CD4-positive, CD25-positive, alpha-beta regulatory T cell (primary cell): ENCODE results near the gene RBM34. TPM values are rescaled to one million over a fixed set of nuclear protein-coding genes. Genes with fewer than 3 reads are reported as not detected.
"Not testable (repeated sequence)": the region's sequence is repeated elsewhere in the genome, so short reads cannot be mapped to it uniquely, and the experiment has no call there.

Source experiments
- ATAC-seq, 2 donors: fragments of 150-1000 bp; cut with Tn5 transposase; one replicate each; pipeline ENCODE4 v1.10.0; 2021; ENCODE audit warnings: low read depth in 2 of 2, moderate number of reproducible peaks in 2 of 2, moderate library complexity in 1 of 2
- DNase-seq, 3 donors: peaks; one replicate each; pipeline versions ENCODE4 v3.0.0 to v3.0.0-alpha.2; 2012 to 2022; ENCODE audit warnings: mixed read lengths in 1 of 3
- H3K27ac ChIP-seq: one replicate; pipeline ENCODE4 v1.7.0; 2013; ENCODE audit warnings: mild to moderate bottlenecking, low read length; ENCODE audit not compliant: insufficient read depth, poor library complexity, severe bottlenecking
- H3K27me3 ChIP-seq: one replicate; pipeline ENCODE4 v1.7.0; 2013; ENCODE audit warnings: low read length; ENCODE audit not compliant: control insufficient read depth, insufficient read depth
- H3K36me3 ChIP-seq: one replicate; pipeline ENCODE4 v1.7.0; 2013; ENCODE audit warnings: mild to moderate bottlenecking, low read length, moderate library complexity; ENCODE audit not compliant: control insufficient read depth, insufficient read depth
- H3K4me1 ChIP-seq: 2 replicates; pipeline ENCODE4 v1.7.0; 2013; ENCODE audit warnings: mild to moderate bottlenecking, low read length; ENCODE audit not compliant: insufficient read depth, control insufficient read depth, poor library complexity, severe bottlenecking
- H3K4me3 ChIP-seq: one replicate; pipeline ENCODE4 v1.7.0; 2013; ENCODE audit warnings: low read depth, mild to moderate bottlenecking, low read length, moderate library complexity
- H3K9me3 ChIP-seq, 2 experiments: 1 replicate in 1 of 2; 2 replicates in 1 of 2; pipeline ENCODE4 v1.7.0; 2013; ENCODE audit warnings: low read length in 2 of 2, mild to moderate bottlenecking in 1 of 2, moderate library complexity in 1 of 2; ENCODE audit not compliant: control insufficient read depth in 2 of 2
- H3K27ac Mint-ChIP-seq, 3 donors: one replicate each; pipeline ENCODE4 v1.8.0; 2020 to 2022; ENCODE audit warnings: mild to moderate bottlenecking in 3 of 3, mixed read lengths in 3 of 3, moderate library complexity in 2 of 3
- H3K27me3 Mint-ChIP-seq: one replicate; pipeline ENCODE4 v1.8.0; 2022; ENCODE audit warnings: mild to moderate bottlenecking, mixed read lengths
- H3K36me3 Mint-ChIP-seq: one replicate; pipeline ENCODE4 v1.8.0; 2020; ENCODE audit warnings: mixed read lengths
- H3K4me1 Mint-ChIP-seq, 4 donors: one replicate each; pipeline ENCODE4 v1.8.0; 2020 to 2022; ENCODE audit warnings: mixed read lengths in 4 of 4, mild to moderate bottlenecking in 1 of 4
- H3K4me3 Mint-ChIP-seq, 4 donors: one replicate each; pipeline ENCODE4 v1.8.0; 2020 to 2022; ENCODE audit warnings: mild to moderate bottlenecking in 4 of 4, mixed read lengths in 4 of 4, moderate library complexity in 3 of 4
- H3K9me3 Mint-ChIP-seq, 7 donors: one replicate each; pipeline ENCODE4 v1.8.0; 2020 to 2022; ENCODE audit warnings: mixed read lengths in 7 of 7, mild to moderate bottlenecking in 3 of 7, moderate library complexity in 2 of 7
- polyA plus RNA-seq, 4 donors: library from polyadenylated mRNA; unstranded; fragments of 300-500 nt; fragmentation: Illumina TruSeq; gene quantifications; one replicate each; pipeline ENCODE4 v1.2.3, GENCODE V29; 2021
- total RNA-seq: library from RNA; stranded (reverse); gene quantifications from one replicate; pipeline ENCODE4 v1.2.3, GENCODE V29; 2022

RBM34 gene
- total and polyA plus RNA-seq, 5 donors from 2014 or later: 68.9 to 175 (median 70.6) TPM

GRCh38 chr1:235095938-235096562, 65.0 kb downstream of the RBM34 start:
- Mint-ChIP-seq H3K9me3 (no peaks in the 10 kb centered on the region), H3K4me3 (no peak overlapping the region), H3K27ac (peak overlapping the region in 2 of 3 donors; percentile 16 to 54), H3K4me1 (peaks cover 5 to 9% (median 6%) of the 10 kb centered on the region in 4 donors), H3K27me3 (peaks cover 8% of the 10 kb centered on the region), H3K36me3 (no peaks in the 10 kb centered on the region)
- H3K27me3 ChIP-seq: peaks cover 1% of the 10 kb centered on the region
- H3K27ac ChIP-seq: no peak overlapping the region
- no peaks in the 10 kb centered on the region for H3K9me3 ChIP-seq
- no peaks in the 10 kb centered on the region for H3K36me3 ChIP-seq
- no peak overlapping the region for H3K4me3 ChIP-seq
- DNase-seq (no peak), ATAC-seq (no peak)
- H3K4me1 ChIP-seq: peaks cover 6% of the 10 kb centered on the region

GRCh38 chr1:235093696-235094592, 67.1 kb downstream of the RBM34 start:
- peaks cover 6% of the 10 kb centered on the region for H3K4me1 ChIP-seq
- H3K9me3 ChIP-seq: no peaks in the 10 kb centered on the region
- H3K27me3 Mint-ChIP-seq: peaks cover 13% of the 10 kb centered on the region
- no peak overlapping the region for H3K4me3 Mint-ChIP-seq
- H3K9me3 Mint-ChIP-seq: no peaks in the 10 kb centered on the region
- peak overlapping the region in 1 of 3 donors; percentile 97 for H3K27ac Mint-ChIP-seq
- no peak overlapping the region for H3K27ac ChIP-seq
- DNase-seq (peak; percentile 65 to 84 (median 81)), ATAC-seq (peak; percentile 93 to 95)
- H3K27me3 ChIP-seq: peaks cover 1% of the 10 kb centered on the region
- no peaks in the 10 kb centered on the region for H3K36me3 Mint-ChIP-seq
- peaks cover 5 to 8% (median 6%) of the 10 kb centered on the region in 4 donors for H3K4me1 Mint-ChIP-seq
- H3K4me3 ChIP-seq: no peak overlapping the region
- H3K36me3 ChIP-seq: no peaks in the 10 kb centered on the region

- H3K36me3 Mint-ChIP-seq: no peaks in the 10 kb centered on the region
- Histone ChIP-seq H3K4me3 (no peak overlapping the region), H3K36me3 (no peaks in the 10 kb centered on the region), H3K9me3 (no peaks in the 10 kb centered on the region), H3K27me3 (peaks cover 1% of the 10 kb centered on the region), H3K4me1 (peaks cover 6% of the 10 kb centered on the region), H3K27ac (no peak overlapping the region)
- no peaks in the 10 kb centered on the region for H3K9me3 Mint-ChIP-seq
- peak overlapping the region in 1 of 4 donors; percentile 43 for H3K4me3 Mint-ChIP-seq
- DNase-seq: no peak
- ATAC-seq: no peak
- H3K27ac Mint-ChIP-seq: no peak overlapping the region
- peaks cover 13% of the 10 kb centered on the region for H3K27me3 Mint-ChIP-seq
- peaks cover 5 to 8% (median 6%) of the 10 kb centered on the region in 4 donors for H3K4me1 Mint-ChIP-seq
Observed at GRCh38 chr1:235093013-235093695, 67.9 kb downstream of the RBM34 start.

GRCh38 chr1:235092415-235092814, 68.6 kb downstream of the RBM34 start:
- H3K4me1 Mint-ChIP-seq, H3K36me3 Mint-ChIP-seq, H3K4me3 Mint-ChIP-seq, DNase-seq, H3K27ac Mint-ChIP-seq, H3K4me3 ChIP-seq, H3K9me3 ChIP-seq, H3K4me1 ChIP-seq, H3K27me3 ChIP-seq, H3K9me3 Mint-ChIP-seq, H3K27ac ChIP-seq, ATAC-seq, H3K36me3 ChIP-seq: not testable (repeated sequence)
- peaks cover 13% of the 10 kb centered on the region for H3K27me3 Mint-ChIP-seq

GRCh38 chr1:235092045-235092406, 69.0 kb downstream of the RBM34 start:
- not testable (repeated sequence) for H3K36me3 Mint-ChIP-seq, H3K27ac Mint-ChIP-seq, H3K4me3 Mint-ChIP-seq, H3K9me3 Mint-ChIP-seq, H3K4me3 ChIP-seq, H3K9me3 ChIP-seq, H3K27ac ChIP-seq, H3K36me3 ChIP-seq, DNase-seq, H3K4me1 Mint-ChIP-seq, ATAC-seq, H3K27me3 ChIP-seq, H3K4me1 ChIP-seq
- H3K27me3 Mint-ChIP-seq: peaks cover 13% of the 10 kb centered on the region

GRCh38 chr1:235091319-235092044, 69.6 kb downstream of the RBM34 start:
- not testable (repeated sequence) for ATAC-seq, H3K9me3 ChIP-seq, H3K27ac ChIP-seq, H3K4me3 ChIP-seq, H3K27ac Mint-ChIP-seq, DNase-seq, H3K36me3 Mint-ChIP-seq, H3K9me3 Mint-ChIP-seq, H3K4me1 ChIP-seq, H3K27me3 ChIP-seq, H3K4me1 Mint-ChIP-seq, H3K4me3 Mint-ChIP-seq, H3K36me3 ChIP-seq
- H3K27me3 Mint-ChIP-seq: peaks cover 13% of the 10 kb centered on the region

GRCh38 chr1:235090406-235091069, 70.5 kb downstream of the RBM34 start:
- H3K27me3 ChIP-seq: no peaks in the 10 kb centered on the region
- no peak for ATAC-seq
- peaks cover 13% of the 10 kb centered on the region for H3K27me3 Mint-ChIP-seq
- H3K27ac ChIP-seq: no peak overlapping the region
- H3K36me3 ChIP-seq: no peaks in the 10 kb centered on the region
- H3K4me1 ChIP-seq: peaks cover 6% of the 10 kb centered on the region
- no peaks in the 10 kb centered on the region for H3K9me3 ChIP-seq
- no peak for DNase-seq
- H3K4me3 ChIP-seq: no peak overlapping the region
- H3K27ac Mint-ChIP-seq: no peak overlapping the region
- peaks cover 5 to 8% (median 6%) of the 10 kb centered on the region in 4 donors for H3K4me1 Mint-ChIP-seq
- no peaks in the 10 kb centered on the region for H3K9me3 Mint-ChIP-seq
- no peaks in the 10 kb centered on the region for H3K36me3 Mint-ChIP-seq
- H3K4me3 Mint-ChIP-seq: no peak overlapping the region
